HepG2 (cell line): ENCODE results near the gene TCF23. TPM values are rescaled to one million over a fixed set of nuclear protein-coding genes. Genes with fewer than 3 reads are reported as not detected.

Experiments
- ATAC-seq: fragments of 200-7000 bp; cut with Tn5 transposase; 3 replicates; pipeline ENCODE4 v1.9.1; 2020; ENCODE audit warnings: mild to moderate bottlenecking, moderate library complexity
- BruUV-seq: library from RNA; stranded (reverse); fragments of 400-500 nt; replicated peaks from 2 replicates; lab custom pipeline; 2021; lab: Mats Ljungman, UMichigan
- CTCF ChIA-PET: fragments of 300-600 bp; formaldehyde crosslinking; extraction: SDS; loops from one replicate; lab custom pipeline; 2021; ENCODE audit warnings: low total read pairs, inconsistent platforms, low intra/inter-chr PET ratio; lab: Yijun Ruan, JAX
- POLR2A ChIA-PET: fragments of 350-600 bp; sonication (Branson Sonifier 250); formaldehyde crosslinking; loops from one replicate; lab custom pipeline; 2020; ENCODE audit warnings: antibody characterized with exemption, inconsistent platforms; lab: Yijun Ruan, JAX
- DNase-seq: peaks from one replicate; pipeline ENCODE4 v3.0.0-alpha.2; 2015; ENCODE audit warnings: low spot score
- FAIRE-seq: peaks from 3 replicates; lab custom pipeline; 2011; peaks lifted over from hg19 to GRCh38; lab: Jason Lieb, UNC
- H2AFZ ChIP-seq: one replicate; pipeline ENCODE4 v1.6.1; 2011; ENCODE audit warnings: low read length, inconsistent platforms
- H3K27ac ChIP-seq: fragments of 300-600 bp; 3 replicates; pipeline ENCODE4 v1.8.0; 2011; ENCODE audit warnings: mixed run types, mild to moderate bottlenecking, mixed read lengths, low read length, inconsistent platforms; ENCODE audit not compliant: insufficient read depth; ENCODE audit errors: extremely low read length
- H3K27me3 ChIP-seq, 2 experiments: fragments of 200-600 bp in 1 of 2; 2 replicates in 1 of 2; 3 replicates in 1 of 2; pipeline versions ENCODE4 v1.6.0 to v1.8.0; 2011; ENCODE audit warnings: low read length in 2 of 2, mild to moderate bottlenecking in 2 of 2, moderate library complexity in 2 of 2, inconsistent platforms in 1 of 2; ENCODE audit not compliant: insufficient read depth in 2 of 2, control insufficient read depth in 1 of 2
- H3K36me3 ChIP-seq, 2 experiments: fragments of 200-600 bp in 1 of 2; replicated peaks in 1 of 2; 2 replicates in 1 of 2; 3 replicates in 1 of 2; pipeline versions ENCODE4 v1.5.1 to v1.8.0; 2011; ENCODE audit warnings: low read length in 2 of 2, inconsistent platforms in 1 of 2; ENCODE audit not compliant: insufficient read depth in 2 of 2, control insufficient read depth in 1 of 2
- H3K4me1 ChIP-seq: 2 replicates; pipeline ENCODE4 v1.5.1; 2012; ENCODE audit warnings: low read length, inconsistent platforms; ENCODE audit not compliant: insufficient read depth
- H3K4me2 ChIP-seq: 2 replicates; pipeline ENCODE4 v1.6.0; 2011; ENCODE audit warnings: low read depth, low read length, inconsistent platforms
- H3K4me3 ChIP-seq, 3 experiments: fragments of 200-600 bp in 1 of 3; sonication (generic), shearing (Covaris generic) in 1 of 3; replicated peaks in 1 of 3; 2 replicates each; pipeline ENCODE4 v1.5.1; 2011 to 2016; ENCODE audit warnings: low read length in 3 of 3, inconsistent platforms in 2 of 3, low read depth in 2 of 3, mild to moderate bottlenecking in 2 of 3, control low read depth in 1 of 3, mixed read lengths in 1 of 3; ENCODE audit not compliant: insufficient read depth in 1 of 3
- H3K79me2 ChIP-seq: one replicate; pipeline ENCODE4 v1.6.1; 2011; ENCODE audit warnings: low read length, inconsistent platforms; ENCODE audit not compliant: insufficient read depth
- H3K9ac ChIP-seq: 2 replicates; pipeline ENCODE4 v1.6.0; 2011; ENCODE audit warnings: mild to moderate bottlenecking, low read depth, low read length, inconsistent platforms; ENCODE audit not compliant: insufficient read depth
- H3K9me3 ChIP-seq: 2 replicates; pipeline ENCODE4 v1.5.1; 2012; ENCODE audit warnings: mild to moderate bottlenecking, low read length
- H4K20me1 ChIP-seq: 2 replicates; pipeline ENCODE4 v1.6.0; 2011; ENCODE audit warnings: inconsistent platforms, mild to moderate bottlenecking, low read length, moderate library complexity; ENCODE audit not compliant: insufficient read depth
- ARID2 ChIP-seq: sonication (generic); formaldehyde crosslinking; IDR thresholded peaks from 2 replicates; pipeline ENCODE4 v1.8.1; 2022; ENCODE audit warnings: mild to moderate bottlenecking, missing genetic modification reagents, borderline replicate concordance
- ARNT ChIP-seq: fragments of 450-650 bp; IDR thresholded peaks from 2 replicates; pipeline ENCODE4 v1.6.1; 2017
- KLF9 ChIP-seq: IDR thresholded peaks from 2 replicates; pipeline ENCODE4 v1.6.1; 2016; ENCODE audit warnings: low read depth
- PAXIP1 ChIP-seq: sonication (generic); formaldehyde crosslinking; conservative IDR thresholded peaks from 2 replicates; pipeline ENCODE4 v1.4.0; 2020; ENCODE audit warnings: mild to moderate bottlenecking, missing genetic modification reagents, moderate library complexity
- ZFP82 ChIP-seq: sonication (generic); formaldehyde crosslinking; IDR thresholded peaks from 2 replicates; pipeline ENCODE4 v1.5.1; 2020; ENCODE audit warnings: mild to moderate bottlenecking, missing genetic modification reagents, borderline replicate concordance
- ZNF260 ChIP-seq: sonication (generic); formaldehyde crosslinking; IDR thresholded peaks from 2 replicates; pipeline ENCODE4 v1.4.0; 2020; ENCODE audit warnings: missing genetic modification reagents, low read depth, mild to moderate bottlenecking, borderline replicate concordance
- ZNF451 ChIP-seq: sonication (generic); formaldehyde crosslinking; IDR thresholded peaks from 2 replicates; pipeline ENCODE4 v1.5.0; 2020; ENCODE audit warnings: mild to moderate bottlenecking, missing genetic modification reagents
- ZNF550 ChIP-seq: sonication (generic); formaldehyde crosslinking; IDR thresholded peaks from 2 replicates; pipeline ENCODE4 v1.4.0; 2020; ENCODE audit warnings: mild to moderate bottlenecking, missing genetic modification reagents, borderline replicate concordance
- ZSCAN21 ChIP-seq: sonication (generic); formaldehyde crosslinking; IDR thresholded peaks from 2 replicates; pipeline ENCODE4 v1.8.0; 2022; ENCODE audit warnings: mild to moderate bottlenecking, missing genetic modification reagents, moderate library complexity, borderline replicate concordance
- WGBS: methylation state at CpG from one replicate; pipeline ENCODE4 v1.1.6; 2017; ENCODE audit warnings: low lambda C conversion rate; 5-methylcytosine and 5-hydroxymethylcytosine counted together
- in situ Hi-C: cut with HindIII; loops from 2 replicates; pipeline ENCODE4 v1.10.0; 2017; ENCODE audit warnings: low pct_unique_long_range_greater_than_20kb; ENCODE audit not compliant: extremely low pct_ligation_motif_present
- intact Hi-C: fragments of 100-400 bp; cut with micrococcal nuclease; formaldehyde crosslinking; loops from one replicate; pipeline ENCODE4 v1.10.0; 2022; ENCODE audit not compliant: unreplicated experiment
- polyA plus RNA-seq, 8 experiments: library from polyadenylated mRNA; depleted of rRNA in 3 of 8; stranded (reverse) in 7 of 8; unstranded in 1 of 8; fragments of >200 nt; fragmentation: Illumina TruSeq in 4 of 8; extraction: Trizol in 4 of 8; gene quantifications; 2 replicates each; pipeline versions ENCODE4 v1.2.1 to v1.2.3, GENCODE V29; 2011 to 2016; ENCODE audit warnings: low read depth in 4 of 8, missing spikeins in 1 of 8, mixed read lengths in 1 of 8; ENCODE audit not compliant: insufficient read depth in 1 of 8
- total RNA-seq, 5 experiments: library from RNA; depleted of rRNA; stranded (reverse); fragments of >200 nt; fragmentation: Illumina TruSeq; extraction: Trizol; gene quantifications; 2 replicates each; pipeline ENCODE4 v1.2.3, GENCODE V29; 2016; ENCODE audit warnings: low read depth in 1 of 5

The TCF23 gene
- total and polyA plus RNA-seq, 2 of the 13 experiments (the other 11 are each of a cell fraction or from before 2014, with no cell fraction given) = 0.02 to 1.4 TPM

GRCh38 chr2:27134781-27135477 is 13.9 kb upstream of the TCF23 start (continued):
- TF ChIP-seq ZSCAN21 (CRISPR knock-in tag) (no peak), PAXIP1 (CRISPR knock-in tag) (peak; percentile 50), ARID2 (peak; percentile 82; the same call in 1 of the 2 replicates), ZNF451 (CRISPR knock-in tag) (no peak), KLF9 (CRISPR knock-in tag) (0 out of 2 replicates have a peak, but pooled peaks have one; percentile 53)
- TF ChIP-seq, all 625 proteins: peak for 88

GRCh38 chr2:27135478-27135955 is 13.3 kb upstream of the TCF23 start:
- WGBS = 91% methylated on average over 12 of the region's 12 CpGs
- H3K36me3 ChIP-seq = peaks cover 20 to 29% of the 10 kb centered on the region in 2 experiments
- peak; percentile 15 for FAIRE-seq
- H4K20me1 ChIP-seq = no peaks in the 10 kb centered on the region; the same call in 1 of the 2 replicates
- no peak overlapping the region for H3K9ac ChIP-seq
- peaks cover 22% of the 10 kb centered on the region for H3K79me2 ChIP-seq
- CTCF ChIA-PET = no interaction called here
- H2AFZ ChIP-seq = no peak overlapping the region
- intact Hi-C loops = loop anchor here (2.0 kb wide), 1 partner anchor 55 kb away; no protein-coding TSS in a partner anchor
- TF ChIP-seq ZNF260 (CRISPR knock-in tag) (0 out of 2 replicates have a peak, but pooled peaks have one; percentile 45), ARNT (no peak), ZFP82 (CRISPR knock-in tag) (no peak), ZNF550 (0 out of 2 replicates have a peak, but pooled peaks have one; percentile 46)
- TF ChIP-seq, all 625 proteins: peak for 2
- no TSS peak for BruUV-seq
- in situ Hi-C loops = no loop called here
- H3K9me3 ChIP-seq = no peaks in the 10 kb centered on the region
- H3K27me3 ChIP-seq = peaks cover 6 to 21% of the 10 kb centered on the region in 2 experiments; a peak in 3 of 5 replicates
- H3K4me3 ChIP-seq = no peak overlapping the region
- H3K27ac ChIP-seq = no peak overlapping the region
- ATAC-seq (no peak), DNase-seq (no peak)
- peaks cover 53% of the 10 kb centered on the region for H3K4me1 ChIP-seq
- no peak overlapping the region for H3K4me2 ChIP-seq
- POLR2A ChIA-PET = interaction anchor here (1.4 to 1.6 kb wide), 2 partner anchors 13 to 33 kb away, joined by 4 read pairs; partner anchors contain the start of gene TCF23
